Measurements from ENCODE around the gene ZDHHC20.
"Not testable (repeated sequence)": the region's sequence is repeated elsewhere in the genome, so short reads cannot be mapped to it uniquely, and the experiment has no call there.

The ZDHHC20 gene

DNA sequence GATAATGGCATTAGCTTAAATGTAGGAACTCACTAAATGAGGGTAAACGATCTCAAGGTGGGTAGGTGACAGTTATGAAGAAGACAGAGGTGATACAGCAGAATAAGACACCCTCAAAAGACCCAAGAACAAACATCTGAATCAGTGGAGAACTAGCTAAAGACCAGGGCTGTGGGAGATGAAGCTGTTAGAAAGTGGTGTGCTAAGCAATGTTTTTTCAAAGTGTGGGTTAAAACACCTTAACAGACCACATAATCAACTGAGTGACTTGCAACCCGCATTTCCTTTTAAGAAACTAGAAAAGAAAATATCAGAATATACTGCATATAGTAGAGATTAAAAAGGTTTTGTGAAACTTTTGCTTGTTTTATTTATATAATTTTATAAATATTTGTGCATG lies 70.0 kb downstream of the ZDHHC20 start:
- Histone ChIP-seq H3K79me2 (ENCODE audit: control insufficient read depth, low read length) (no peaks in the 10 kb centered on the region), H4K20me1 (ENCODE audit: control insufficient read depth, insufficient read depth, low read depth, low read length) (no peaks in the 10 kb centered on the region), H3K4me1 (ENCODE audit: control insufficient read depth, low read length) (no peaks in the 10 kb centered on the region), H3K4me3 (ENCODE audit: low read length) (no peak overlapping the region), H3K9me2 (replicated peaks; ENCODE audit: control insufficient read depth, low read length) (no peaks in the 10 kb centered on the region), H3K9me3 (ENCODE audit: control insufficient read depth, insufficient read depth, low read length) (no peaks in the 10 kb centered on the region), H3F3A (ENCODE audit: control insufficient read depth, insufficient read depth) (no peaks in the 10 kb centered on the region), H3K4me2 (ENCODE audit: low read length) (no peak overlapping the region), H3K27ac (ENCODE audit: low read depth, low read length) (no peak overlapping the region), H3K36me3 (ENCODE audit: control insufficient read depth, low read length) (peaks cover 31% of the 10 kb centered on the region), H3K27me3 (ENCODE audit: control insufficient read depth, low read length) (no peaks in the 10 kb centered on the region)
- TF ChIP-seq CTCF (IDR thresholded peaks at IDR 0.05; ENCODE audit: low read depth, low read length, poor library complexity, severe bottlenecking): no peak
- TF ChIP-seq EZH2phosphoT487 (IDR thresholded peaks at IDR 0.05; ENCODE audit: borderline replicate concordance, low read length): no peak

DNA sequence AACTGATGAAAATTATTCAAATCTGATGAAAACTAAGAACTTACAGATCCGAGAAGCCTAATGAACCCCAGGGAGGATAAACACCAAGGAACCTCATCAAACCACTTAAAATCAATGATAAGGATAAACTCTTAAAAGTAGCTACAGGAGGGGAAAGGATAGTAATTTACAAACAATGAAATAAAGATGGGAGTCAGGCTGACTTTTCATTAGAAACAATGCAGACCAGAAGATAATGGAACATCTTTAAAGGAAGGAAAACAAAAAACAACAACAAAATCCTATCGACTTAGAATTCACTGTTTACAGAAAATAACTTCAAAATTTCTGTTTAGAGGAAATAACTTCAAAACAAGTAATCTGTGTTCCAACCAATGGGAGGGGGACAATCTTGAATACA lies 73.4 kb downstream of the ZDHHC20 start:
- Histone ChIP-seq H3K27me3 (ENCODE audit: control insufficient read depth, low read length) (no peaks in the 10 kb centered on the region), H3K79me2 (ENCODE audit: control insufficient read depth, low read length) (no peaks in the 10 kb centered on the region), H3K36me3 (ENCODE audit: control insufficient read depth, low read length) (peaks cover 46% of the 10 kb centered on the region), H3K4me1 (ENCODE audit: control insufficient read depth, low read length) (no peaks in the 10 kb centered on the region), H3F3A (ENCODE audit: control insufficient read depth, insufficient read depth) (no peaks in the 10 kb centered on the region), H3K9me3 (ENCODE audit: control insufficient read depth, insufficient read depth, low read length) (no peaks in the 10 kb centered on the region), H3K27ac (ENCODE audit: low read depth, low read length) (no peak overlapping the region), H4K20me1 (ENCODE audit: control insufficient read depth, insufficient read depth, low read depth, low read length) (no peaks in the 10 kb centered on the region), H3K4me3 (ENCODE audit: low read length) (no peak overlapping the region), H3K4me2 (ENCODE audit: low read length) (no peak overlapping the region), H3K9me2 (replicated peaks; ENCODE audit: control insufficient read depth, low read length) (no peaks in the 10 kb centered on the region)
- TF ChIP-seq CTCF (IDR thresholded peaks at IDR 0.05; ENCODE audit: low read depth, low read length, poor library complexity, severe bottlenecking) (no peak), EZH2phosphoT487 (IDR thresholded peaks at IDR 0.05; ENCODE audit: borderline replicate concordance, low read length) (no peak)

- peaks cover 45% of the 10 kb centered on the region for H3K36me3 ChIP-seq (ENCODE audit: control insufficient read depth, low read length)
Measured at GRCh38 chr13:21383090-21383489, 76.0 kb downstream of the ZDHHC20 start.

GRCh38 chr13:21376998-21377985 lies 81.8 kb downstream of the ZDHHC20 start:
- not testable (repeated sequence) for H4K20me1 ChIP-seq (ENCODE audit: control insufficient read depth, insufficient read depth, low read depth, low read length); H3K4me2 ChIP-seq (ENCODE audit: low read length); H3K4me3 ChIP-seq (ENCODE audit: low read length); H3K27ac ChIP-seq (ENCODE audit: low read depth, low read length); H3F3A ChIP-seq (ENCODE audit: control insufficient read depth, insufficient read depth); H3K4me1 ChIP-seq (ENCODE audit: control insufficient read depth, low read length); H3K27me3 ChIP-seq (ENCODE audit: control insufficient read depth, low read length); H3K79me2 ChIP-seq (ENCODE audit: control insufficient read depth, low read length); H3K9me2 ChIP-seq (replicated peaks; ENCODE audit: control insufficient read depth, low read length); H3K9me3 ChIP-seq (ENCODE audit: control insufficient read depth, insufficient read depth, low read length)
- peaks cover 27% of the 10 kb centered on the region for H3K36me3 ChIP-seq (ENCODE audit: control insufficient read depth, low read length)

More at GRCh38 chr13:21383090-21383489, 76.0 kb downstream of the ZDHHC20 start:
- Histone ChIP-seq H3F3A (ENCODE audit: control insufficient read depth, insufficient read depth) (no peaks in the 10 kb centered on the region), H4K20me1 (ENCODE audit: control insufficient read depth, insufficient read depth, low read depth, low read length) (no peaks in the 10 kb centered on the region), H3K9me2 (replicated peaks; ENCODE audit: control insufficient read depth, low read length) (no peaks in the 10 kb centered on the region), H3K4me3 (ENCODE audit: low read length) (no peak overlapping the region), H3K27me3 (ENCODE audit: control insufficient read depth, low read length) (no peaks in the 10 kb centered on the region), H3K4me2 (ENCODE audit: low read length) (no peak overlapping the region), H3K27ac (ENCODE audit: low read depth, low read length) (no peak overlapping the region), H3K9me3 (ENCODE audit: control insufficient read depth, insufficient read depth, low read length) (no peaks in the 10 kb centered on the region), H3K79me2 (ENCODE audit: control insufficient read depth, low read length) (no peaks in the 10 kb centered on the region), H3K4me1 (ENCODE audit: control insufficient read depth, low read length) (no peaks in the 10 kb centered on the region)
- TF ChIP-seq CTCF (IDR thresholded peaks at IDR 0.05; ENCODE audit: low read depth, low read length, poor library complexity, severe bottlenecking) (no peak), EZH2phosphoT487 (IDR thresholded peaks at IDR 0.05; ENCODE audit: borderline replicate concordance, low read length) (no peak)

Measured in DOHH2 (cell line).